Neural cell (in vitro differentiated cells): ENCODE results near the gene CDC42EP5. TPM values are rescaled to one million over a fixed set of nuclear protein-coding genes. Genes with fewer than 3 reads are reported as not detected.

ENCODE experiments used
- H2AFZ ChIP-seq: fragments of 200-600, 300-800 bp; sonication (generic), shearing (Covaris generic); 2 replicates; pipeline ENCODE4 v1.6.0; 2014; ENCODE audit warnings: low read depth, mild to moderate bottlenecking, antibody characterized with exemption, low read length, moderate library complexity
- H3F3A ChIP-seq: fragments of 200-600 bp; shearing (Covaris generic); 2 replicates; pipeline ENCODE4 v1.6.1; 2016; ENCODE audit warnings: mild to moderate bottlenecking, moderate library complexity, mixed read lengths, antibody characterized with exemption, low read length; ENCODE audit not compliant: insufficient read depth, poor library complexity, severe bottlenecking
- H3K27ac ChIP-seq: fragments of 200-600, 300-800 bp; sonication (generic), shearing (Covaris generic); 2 replicates; pipeline ENCODE4 v1.5.1; 2014; ENCODE audit warnings: mild to moderate bottlenecking, low read length, moderate library complexity
- H3K27me3 ChIP-seq: fragments of 300-800, 200-600 bp; sonication (generic), shearing (Covaris generic); 2 replicates; pipeline ENCODE4 v1.6.0; 2014; ENCODE audit warnings: mild to moderate bottlenecking, low read depth, low read length, moderate library complexity; ENCODE audit not compliant: insufficient read depth
- H3K36me3 ChIP-seq: fragments of 300-800, 200-600 bp; sonication (generic), shearing (Covaris generic); 2 replicates; pipeline ENCODE4 v1.5.1; 2014; ENCODE audit warnings: mild to moderate bottlenecking, antibody characterized with exemption, low read length, moderate library complexity; ENCODE audit not compliant: insufficient read depth
- H3K4me2 ChIP-seq: fragments of 300-800, 200-600 bp; sonication (generic), shearing (Covaris generic); 2 replicates; pipeline ENCODE4 v1.6.0; 2014; ENCODE audit warnings: mild to moderate bottlenecking, low read length
- H3K4me3 ChIP-seq: fragments of 300-800, 200-600 bp; sonication (generic), shearing (Covaris generic); 2 replicates; pipeline ENCODE4 v1.5.1; 2014; ENCODE audit warnings: mild to moderate bottlenecking, low read length, moderate library complexity
- H3K79me2 ChIP-seq: fragments of 200-600 bp; shearing (Covaris generic); replicated peaks from 2 replicates; pipeline ENCODE4 v1.6.0; 2014; ENCODE audit warnings: mild to moderate bottlenecking, low read length, moderate library complexity; ENCODE audit not compliant: insufficient read depth
- H3K9ac ChIP-seq: fragments of 300-800, 200-600 bp; sonication (generic), shearing (Covaris generic); 2 replicates; pipeline ENCODE4 v1.6.1; 2016; ENCODE audit warnings: mild to moderate bottlenecking, low read length, mixed read lengths
- H3K9me2 ChIP-seq: fragments of 200-600 bp; shearing (Covaris generic); 2 replicates; pipeline ENCODE4 v1.6.1; 2016; ENCODE audit warnings: mild to moderate bottlenecking, low read length, mixed read lengths; ENCODE audit not compliant: insufficient read depth
- H3K9me3 ChIP-seq: fragments of 200-600, 300-800 bp; sonication (generic), shearing (Covaris generic); 2 replicates; pipeline ENCODE4 v1.6.1; 2016; ENCODE audit warnings: mild to moderate bottlenecking, mixed run types, low read length, moderate library complexity, mixed read lengths
- H4K20me1 ChIP-seq: fragments of 200-600 bp; shearing (Covaris generic); 2 replicates; pipeline ENCODE4 v1.6.1; 2016; ENCODE audit warnings: mild to moderate bottlenecking, mixed run types; ENCODE audit not compliant: insufficient read depth
- CTCF ChIP-seq: fragments of 450-650 bp; IDR thresholded peaks from 2 replicates; pipeline ENCODE4 v1.5.1; 2014; ENCODE audit warnings: antibody characterized with exemption, mild to moderate bottlenecking, moderate library complexity; ENCODE audit not compliant: poor library complexity, severe bottlenecking
- EP300 ChIP-seq: fragments of 450-650 bp; conservative IDR thresholded peaks from 2 replicates; pipeline ENCODE4 v1.6.1; 2014; ENCODE audit warnings: antibody characterized with exemption, mild to moderate bottlenecking, moderate library complexity; ENCODE audit not compliant: poor library complexity, severe bottlenecking
- EZH2 ChIP-seq: fragments of 200-600, 300-800 bp; shearing (Covaris generic), sonication (generic); IDR thresholded peaks from 2 replicates; pipeline ENCODE4 v1.6.1; 2014; ENCODE audit warnings: antibody characterized with exemption, low read length, borderline replicate concordance, mild to moderate bottlenecking; ENCODE audit not compliant: insufficient read depth, poor library complexity, severe bottlenecking
- MXI1 ChIP-seq: fragments of 450-650 bp; conservative IDR thresholded peaks from 2 replicates; pipeline ENCODE4 v1.6.1; 2014; ENCODE audit warnings: antibody characterized with exemption, mild to moderate bottlenecking; ENCODE audit not compliant: poor library complexity, severe bottlenecking
- POLR2AphosphoS5 ChIP-seq: IDR thresholded peaks from 2 replicates; pipeline ENCODE4 v1.6.1; 2012
- RAD21 ChIP-seq: fragments of 450-650 bp; conservative IDR thresholded peaks from 2 replicates; pipeline ENCODE4 v1.6.1; 2014; ENCODE audit warnings: antibody characterized with exemption, mild to moderate bottlenecking, moderate library complexity
- SMC3 ChIP-seq: fragments of 450-650 bp; conservative IDR thresholded peaks from 2 replicates; pipeline ENCODE4 v1.6.1; 2014; ENCODE audit warnings: antibody characterized with exemption, mild to moderate bottlenecking, moderate library complexity; ENCODE audit not compliant: poor library complexity
- TAF1 ChIP-seq: IDR thresholded peaks from 2 replicates; pipeline ENCODE4 v1.6.1; 2012; ENCODE audit warnings: low read depth
- polyA plus RNA-seq: library from polyadenylated mRNA; depleted of rRNA; stranded (reverse); fragments of >200 nt; gene quantifications from 2 replicates; pipeline ENCODE4 v1.2.3, GENCODE V29; 2014
- TF ChIP-seq, protein P1 (sequence below): IDR thresholded peaks from 2 replicates; pipeline ENCODE4 v1.6.1; 2012; ENCODE audit warnings: borderline replicate concordance

Gene CDC42EP5
- polyA plus RNA-seq, 1 donor from 2014 or later: not detected

DNA sequence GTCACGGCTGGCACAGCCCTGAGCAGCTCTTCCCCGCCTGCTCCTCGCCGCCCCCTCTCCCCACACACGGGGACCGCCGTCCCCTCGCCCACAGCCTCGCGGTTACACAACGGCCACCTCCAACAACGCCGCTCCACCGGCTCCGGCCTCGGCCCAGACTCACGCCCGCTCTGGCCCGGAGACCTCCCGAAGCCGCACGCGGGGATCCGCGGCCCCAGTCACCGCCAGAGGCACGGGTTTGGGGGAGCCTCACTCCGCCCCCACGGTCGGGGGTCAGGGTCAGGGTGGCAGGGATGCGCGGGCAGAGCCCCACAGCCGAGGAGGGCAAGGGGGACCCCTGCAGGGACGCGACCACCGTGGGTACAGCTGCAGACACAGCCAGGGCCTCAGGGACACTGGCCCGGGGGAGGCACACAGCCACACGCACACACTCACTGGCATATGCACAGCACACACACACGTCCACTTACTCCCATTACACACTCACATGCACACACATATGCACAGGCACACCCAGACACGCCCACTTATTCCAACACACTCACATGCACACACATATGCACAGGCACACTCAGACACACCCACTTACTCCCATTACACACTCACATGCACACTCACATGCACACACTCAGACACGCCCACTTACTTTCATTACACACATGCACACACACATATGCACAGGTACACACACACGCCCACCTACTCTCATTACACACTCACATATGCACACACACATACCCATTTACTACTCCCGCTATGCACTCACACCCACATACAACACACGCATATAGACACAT, 56.2 kb downstream of the CDC42EP5 start:
- no peak overlapping the region for H2AFZ ChIP-seq
- H3K27me3 ChIP-seq: no peaks in the 10 kb centered on the region
- H3K4me3 ChIP-seq: peak overlapping the region; percentile 88
- no peaks in the 10 kb centered on the region for H3F3A ChIP-seq
- H3K9me2 ChIP-seq: no peaks in the 10 kb centered on the region
- peak overlapping the region; percentile 96 for H3K4me2 ChIP-seq
- no peak for TF ChIP-seq SMC3
- no peak for TF ChIP-seq EP300
- TF ChIP-seq TAF1: no peak
- TF ChIP-seq, protein P1, sequence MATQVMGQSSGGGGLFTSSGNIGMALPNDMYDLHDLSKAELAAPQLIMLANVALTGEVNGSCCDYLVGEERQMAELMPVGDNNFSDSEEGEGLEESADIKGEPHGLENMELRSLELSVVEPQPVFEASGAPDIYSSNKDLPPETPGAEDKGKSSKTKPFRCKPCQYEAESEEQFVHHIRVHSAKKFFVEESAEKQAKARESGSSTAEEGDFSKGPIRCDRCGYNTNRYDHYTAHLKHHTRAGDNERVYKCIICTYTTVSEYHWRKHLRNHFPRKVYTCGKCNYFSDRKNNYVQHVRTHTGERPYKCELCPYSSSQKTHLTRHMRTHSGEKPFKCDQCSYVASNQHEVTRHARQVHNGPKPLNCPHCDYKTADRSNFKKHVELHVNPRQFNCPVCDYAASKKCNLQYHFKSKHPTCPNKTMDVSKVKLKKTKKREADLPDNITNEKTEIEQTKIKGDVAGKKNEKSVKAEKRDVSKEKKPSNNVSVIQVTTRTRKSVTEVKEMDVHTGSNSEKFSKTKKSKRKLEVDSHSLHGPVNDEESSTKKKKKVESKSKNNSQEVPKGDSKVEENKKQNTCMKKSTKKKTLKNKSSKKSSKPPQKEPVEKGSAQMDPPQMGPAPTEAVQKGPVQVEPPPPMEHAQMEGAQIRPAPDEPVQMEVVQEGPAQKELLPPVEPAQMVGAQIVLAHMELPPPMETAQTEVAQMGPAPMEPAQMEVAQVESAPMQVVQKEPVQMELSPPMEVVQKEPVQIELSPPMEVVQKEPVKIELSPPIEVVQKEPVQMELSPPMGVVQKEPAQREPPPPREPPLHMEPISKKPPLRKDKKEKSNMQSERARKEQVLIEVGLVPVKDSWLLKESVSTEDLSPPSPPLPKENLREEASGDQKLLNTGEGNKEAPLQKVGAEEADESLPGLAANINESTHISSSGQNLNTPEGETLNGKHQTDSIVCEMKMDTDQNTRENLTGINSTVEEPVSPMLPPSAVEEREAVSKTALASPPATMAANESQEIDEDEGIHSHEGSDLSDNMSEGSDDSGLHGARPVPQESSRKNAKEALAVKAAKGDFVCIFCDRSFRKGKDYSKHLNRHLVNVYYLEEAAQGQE: no peak
- TF ChIP-seq CTCF: no peak
- no peak for TF ChIP-seq EZH2
- no peak for TF ChIP-seq POLR2AphosphoS5
- no peak for TF ChIP-seq MXI1
- no peak for TF ChIP-seq RAD21
- no peaks in the 10 kb centered on the region for H3K36me3 ChIP-seq
- H3K79me2 ChIP-seq: peaks cover 41% of the 10 kb centered on the region
- H3K9ac ChIP-seq: peak overlapping the region; percentile 82
- no peaks in the 10 kb centered on the region for H3K9me3 ChIP-seq
- no peaks in the 10 kb centered on the region for H4K20me1 ChIP-seq
- H3K27ac ChIP-seq: peak overlapping the region; percentile 66

DNA sequence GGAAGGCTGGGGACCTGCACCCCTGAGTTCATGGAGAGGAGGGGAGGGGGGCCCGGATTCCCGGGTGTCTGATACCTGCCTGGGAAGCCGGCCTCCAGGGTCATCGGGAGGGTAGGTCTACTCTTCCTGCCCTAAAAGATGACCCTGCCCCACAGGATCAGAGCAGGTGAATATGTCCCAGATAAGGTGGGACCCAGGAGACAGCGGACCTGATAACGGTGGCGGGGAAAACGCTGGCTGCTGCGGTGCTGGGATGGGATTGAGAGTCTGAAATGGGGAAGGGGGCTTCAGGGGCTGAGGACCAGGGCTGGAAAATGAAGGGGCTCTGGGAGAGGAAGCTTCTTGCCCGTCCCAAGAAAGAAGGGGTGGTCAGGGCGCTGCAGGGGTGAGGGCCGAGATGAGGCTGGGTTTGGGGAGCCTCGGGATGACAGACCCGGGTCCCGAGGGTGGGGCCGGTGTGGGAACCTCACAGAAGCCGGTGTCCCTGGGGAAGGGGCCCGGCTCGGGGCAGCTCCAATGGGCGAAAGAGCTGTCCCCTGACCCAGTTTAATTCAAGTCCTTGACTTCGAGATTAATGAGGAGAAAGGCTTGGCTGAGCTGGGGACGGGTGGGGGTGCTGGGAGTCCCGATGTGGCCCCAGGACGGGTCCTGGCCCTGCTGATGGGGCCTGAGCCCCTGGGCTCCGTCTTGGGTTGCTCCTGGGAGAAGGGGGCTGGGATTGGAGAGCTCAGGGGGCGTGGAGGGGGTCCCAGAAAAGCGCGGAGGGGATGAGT, 57.0 kb downstream of the CDC42EP5 start:
- no peaks in the 10 kb centered on the region for H3K36me3 ChIP-seq
- TF ChIP-seq SMC3 (no peak), TAF1 (no peak), CTCF (no peak), EZH2 (no peak), MXI1 (no peak), POLR2AphosphoS5 (no peak), EP300 (no peak), RAD21 (no peak)
- TF ChIP-seq, protein P1: no peak
- peak overlapping the region; percentile 96 for H3K4me2 ChIP-seq
- H2AFZ ChIP-seq: peak overlapping the region; percentile 68
- H3K79me2 ChIP-seq: peaks cover 41% of the 10 kb centered on the region
- H3K9ac ChIP-seq: peak overlapping the region; percentile 82
- no peak overlapping the region for H3K27ac ChIP-seq
- no peaks in the 10 kb centered on the region for H3K9me2 ChIP-seq
- H3K27me3 ChIP-seq: no peaks in the 10 kb centered on the region
- H3K4me3 ChIP-seq: peak overlapping the region; percentile 88
- no peaks in the 10 kb centered on the region for H4K20me1 ChIP-seq
- H3K9me3 ChIP-seq: no peaks in the 10 kb centered on the region
- H3F3A ChIP-seq: no peaks in the 10 kb centered on the region
